Activated T-helper 1 cell treated with anti-CD3 and anti-CD28 coated beads, Interleukin-2, amount 50 U/mL, for 16 hours (primary cell): ENCODE measurements around the gene WBP1L.
"Not testable (repeated sequence)": the region's sequence is repeated elsewhere in the genome, so short reads cannot be mapped to it uniquely, and the experiment has no call there.

Experiments used
- DNase-seq, 2 donors: peaks; one replicate each; pipeline ENCODE4 v3.0.0-alpha.2; 2020; ENCODE audit warnings: low read depth in 1 of 2, low spot score in 1 of 2

The WBP1L gene

GRCh38 chr10:102721954-102722353 is 21.8 kb upstream of the WBP1L start:
- no peak for DNase-seq

GRCh38 chr10:102723989-102724388 is 19.8 kb upstream of the WBP1L start:
- no peak for DNase-seq

GRCh38 chr10:102726274-102726673 is 17.5 kb upstream of the WBP1L start:
- no peak for DNase-seq

GRCh38 chr10:102727037-102727818 is 16.5 kb upstream of the WBP1L start:
- no peak for DNase-seq

GRCh38 chr10:102729029-102730026 is 14.4 kb upstream of the WBP1L start:
- peak; percentile 15 to 23 for DNase-seq

GRCh38 chr10:102731222-102731800 is 12.4 kb upstream of the WBP1L start:
- DNase-seq, result no peak

- DNase-seq, result no peak
These were observed 11.1 kb upstream of the WBP1L start for GRCh38 chr10:102732661-102733060.

GRCh38 chr10:102735065-102735562 is 8.6 kb upstream of the WBP1L start:
- no peak for DNase-seq

GRCh38 chr10:102738692-102739121 is 5.0 kb upstream of the WBP1L start:
- no peak for DNase-seq

- no peak for DNase-seq
These were observed 3.5 kb upstream of the WBP1L start for GRCh38 chr10:102740229-102740628.

- no peak for DNase-seq
These were observed 2.0 kb upstream of the WBP1L start for GRCh38 chr10:102741726-102742237.

- not testable (repeated sequence) for DNase-seq
These were observed 1.4 kb upstream of the WBP1L start for GRCh38 chr10:102742313-102742712.

- DNase-seq, result no peak
These were observed 615 bp upstream of the WBP1L start for GRCh38 chr10:102743078-102743587.

GRCh38 chr10:102744374-102745051 is 765 bp downstream of the WBP1L start:
- DNase-seq, result peak in 1 of 2 donors; percentile 8

GRCh38 chr10:102745157-102745556 is 1.4 kb downstream of the WBP1L start:
- no peak for DNase-seq

- no peak for DNase-seq
These were observed 8.7 kb downstream of the WBP1L start for GRCh38 chr10:102752266-102752930.

- DNase-seq, result no peak
These were observed 9.4 kb downstream of the WBP1L start for GRCh38 chr10:102752934-102753664.

GRCh38 chr10:102753718-102754117 is 10.0 kb downstream of the WBP1L start:
- no peak for DNase-seq

GRCh38 chr10:102757323-102757722 is 13.6 kb downstream of the WBP1L start:
- DNase-seq, result no peak
